GM21786 (cell line): Measurements from ENCODE around the gene ARAP1.

ENCODE experiments used
- ATAC-seq: cut with Tn5 transposase; IDR thresholded peaks from one replicate; pipeline ENCODE4 v1.9.1; 2021; ENCODE audit not compliant: unreplicated experiment

The ARAP1 gene

DNA sequence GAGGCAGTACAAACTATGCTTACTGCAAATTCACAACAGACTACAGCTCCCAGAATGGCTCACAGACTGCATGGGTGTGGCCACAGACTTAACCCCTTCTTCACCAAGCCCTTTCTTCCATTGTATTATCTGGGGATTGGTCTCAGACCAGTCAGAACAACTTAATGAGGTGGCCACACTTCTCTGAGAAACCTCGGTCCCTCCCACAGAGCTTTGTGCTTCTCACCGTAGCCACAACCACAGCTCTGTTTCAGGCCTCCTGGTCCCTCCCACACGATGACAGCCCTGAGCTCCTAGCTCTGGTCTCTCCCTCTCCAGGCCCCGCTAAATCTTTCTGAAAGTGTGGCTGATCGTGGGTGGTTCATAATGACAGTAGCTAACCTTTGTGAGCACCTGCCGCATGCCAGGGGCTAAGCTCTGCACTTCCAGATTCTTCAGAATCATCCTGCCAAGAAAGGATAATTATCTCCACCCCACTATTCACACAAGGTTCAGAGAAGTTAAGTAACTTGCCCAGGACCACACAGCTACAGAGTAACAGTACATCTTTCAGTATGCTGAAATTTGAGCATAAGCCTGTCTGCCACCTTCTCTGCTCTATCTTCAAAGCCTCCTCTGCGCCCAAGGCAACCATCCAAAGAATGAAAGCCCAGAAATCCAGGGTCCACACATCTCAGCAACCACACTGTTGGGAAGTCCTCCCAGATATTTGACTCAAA is 83.4 kb downstream of the ARAP1 start:
- peak; percentile 74 for ATAC-seq

- no peak for ATAC-seq
Observed at GRCh38 chr11:72665911-72666472, 86.2 kb downstream of the ARAP1 start.

DNA sequence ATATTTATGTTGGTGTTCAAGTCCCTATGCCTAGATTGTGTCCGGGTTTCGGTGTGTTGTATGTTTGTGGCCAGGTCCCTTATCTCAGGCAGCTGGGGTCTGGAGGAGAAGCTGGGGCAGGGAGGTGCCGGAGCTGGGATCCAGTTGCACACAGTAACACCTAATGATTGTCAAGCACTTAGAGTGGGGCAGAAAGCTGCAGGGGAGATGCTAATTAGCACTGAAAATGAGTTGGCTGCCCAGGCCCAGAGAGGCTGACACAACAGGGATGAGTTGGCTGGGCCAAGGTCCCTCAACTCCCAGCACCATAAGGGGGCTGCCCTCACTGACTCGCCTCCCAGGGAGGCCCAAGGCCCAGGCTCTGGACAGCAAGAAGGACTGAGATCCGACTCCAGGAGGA is 90.2 kb downstream of the ARAP1 start:
- ATAC-seq, result no peak

GRCh38 chr11:72661486-72661885 is 90.7 kb downstream of the ARAP1 start:
- ATAC-seq, result no peak

DNA sequence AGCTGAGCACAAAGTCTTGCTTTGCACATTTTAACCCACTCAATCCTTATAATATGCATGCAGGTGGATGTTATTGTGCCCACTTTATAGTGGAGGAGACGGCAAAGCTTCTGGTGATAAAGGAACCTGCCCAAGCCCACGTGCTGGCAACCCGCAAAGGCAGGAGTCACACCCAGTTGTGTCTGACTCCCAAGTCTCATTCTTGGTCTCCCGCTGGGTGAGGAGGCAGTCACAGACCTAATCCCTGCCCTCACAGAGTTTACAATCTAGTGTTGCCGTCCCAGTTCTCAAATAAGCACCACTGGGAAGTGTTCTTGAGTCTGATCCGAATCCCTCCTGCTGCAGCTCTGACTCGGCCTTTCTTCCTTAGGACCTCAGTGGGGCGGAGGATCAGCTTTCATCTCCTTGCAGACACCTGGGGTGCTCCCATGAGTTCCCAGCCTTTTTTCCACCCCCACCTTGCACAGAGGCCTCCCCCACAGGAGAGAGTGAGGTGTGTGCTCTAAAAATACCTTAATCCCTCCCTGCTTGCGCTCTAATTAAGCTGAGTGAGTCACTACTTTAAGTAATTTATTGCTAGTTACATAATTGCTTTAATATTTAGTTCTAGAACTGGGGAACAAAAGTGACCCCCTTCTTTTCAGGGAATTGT is 93.1 kb downstream of the ARAP1 start:
- no peak for ATAC-seq

- no peak for ATAC-seq
Observed at GRCh38 chr11:72657411-72658100, 94.7 kb downstream of the ARAP1 start.

- no peak for ATAC-seq
Observed at GRCh38 chr11:72655896-72656464, 96.2 kb downstream of the ARAP1 start.

DNA sequence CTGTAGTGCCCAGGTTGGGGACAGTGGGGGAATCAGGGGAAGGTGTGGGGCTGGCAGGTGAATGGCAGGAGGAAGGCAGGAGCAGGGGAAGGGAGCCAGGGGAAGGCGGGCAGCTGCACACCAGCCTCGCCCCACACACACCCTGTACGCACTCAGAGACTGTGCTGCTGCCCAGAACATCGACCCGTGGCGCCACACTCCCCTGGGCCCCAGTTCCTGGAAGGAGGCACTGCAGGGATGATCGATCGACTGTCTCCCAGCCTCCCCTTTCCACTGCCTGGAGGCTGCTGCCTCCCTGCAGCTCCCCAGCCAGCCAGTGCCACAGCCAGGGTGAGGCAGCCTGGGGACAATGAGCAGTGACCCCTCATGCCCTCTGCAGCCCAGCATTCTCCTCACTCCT is 97.2 kb downstream of the ARAP1 start:
- no peak for ATAC-seq

DNA sequence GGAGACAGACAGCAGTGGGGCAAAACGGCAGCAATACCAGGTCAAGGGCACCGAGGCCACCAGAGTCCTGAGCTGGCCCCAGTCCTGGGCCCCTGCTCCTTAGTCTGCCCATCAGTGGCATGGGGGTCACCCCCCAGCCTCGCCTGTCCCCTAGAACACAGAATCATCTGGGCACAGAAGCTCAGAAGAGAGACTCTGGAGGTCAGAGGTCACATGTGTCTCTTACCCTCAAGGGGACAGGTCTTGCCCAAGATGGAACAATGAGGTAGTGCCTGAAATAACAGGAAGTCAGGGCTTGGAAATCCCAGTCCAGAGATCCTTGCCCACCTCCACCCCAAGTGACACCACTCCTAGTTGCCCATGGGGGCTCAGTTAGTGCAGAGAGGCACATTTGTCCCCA is 98.6 kb downstream of the ARAP1 start:
- ATAC-seq, result no peak

DNA sequence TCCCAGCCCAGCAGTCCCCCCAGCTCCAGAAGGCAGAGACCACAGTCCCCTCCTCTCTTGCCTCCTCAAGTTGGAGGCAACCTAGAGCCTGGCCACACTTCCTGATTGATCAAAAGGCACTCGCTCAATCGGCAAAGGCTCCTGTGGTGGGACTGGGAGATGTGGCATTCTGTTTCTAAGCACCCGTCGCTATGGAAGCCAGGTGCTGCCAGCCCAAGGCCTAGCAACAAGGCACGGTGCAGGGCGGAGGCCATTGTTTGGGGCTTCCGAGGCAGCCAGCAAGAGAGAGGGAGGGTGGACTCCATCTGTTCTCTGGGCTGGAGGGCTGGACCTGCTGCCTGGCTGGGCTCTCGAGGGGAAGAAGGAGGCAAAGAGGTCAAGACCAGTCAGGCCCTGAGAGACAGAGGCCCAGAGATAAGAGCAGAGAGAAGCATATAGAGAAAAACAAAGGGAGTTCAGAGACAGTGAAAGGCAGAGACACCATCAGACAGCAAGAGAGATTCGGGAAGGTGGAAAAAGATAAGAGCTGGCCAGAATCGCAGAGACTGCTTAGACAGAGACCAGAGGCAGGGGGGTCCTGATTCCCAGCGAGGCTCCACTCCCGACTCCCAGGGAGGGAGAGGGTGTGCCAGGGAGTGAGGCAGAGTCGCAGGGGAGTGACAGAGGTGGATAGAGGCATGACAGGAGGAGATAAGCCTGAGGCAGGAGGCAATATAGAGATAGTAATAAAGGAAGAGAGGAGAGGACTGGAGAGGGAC is 99.2 kb downstream of the ARAP1 start:
- ATAC-seq, result no peak

- ATAC-seq, result no peak
Observed at GRCh38 chr11:72652133-72652532, 100.1 kb downstream of the ARAP1 start.

DNA sequence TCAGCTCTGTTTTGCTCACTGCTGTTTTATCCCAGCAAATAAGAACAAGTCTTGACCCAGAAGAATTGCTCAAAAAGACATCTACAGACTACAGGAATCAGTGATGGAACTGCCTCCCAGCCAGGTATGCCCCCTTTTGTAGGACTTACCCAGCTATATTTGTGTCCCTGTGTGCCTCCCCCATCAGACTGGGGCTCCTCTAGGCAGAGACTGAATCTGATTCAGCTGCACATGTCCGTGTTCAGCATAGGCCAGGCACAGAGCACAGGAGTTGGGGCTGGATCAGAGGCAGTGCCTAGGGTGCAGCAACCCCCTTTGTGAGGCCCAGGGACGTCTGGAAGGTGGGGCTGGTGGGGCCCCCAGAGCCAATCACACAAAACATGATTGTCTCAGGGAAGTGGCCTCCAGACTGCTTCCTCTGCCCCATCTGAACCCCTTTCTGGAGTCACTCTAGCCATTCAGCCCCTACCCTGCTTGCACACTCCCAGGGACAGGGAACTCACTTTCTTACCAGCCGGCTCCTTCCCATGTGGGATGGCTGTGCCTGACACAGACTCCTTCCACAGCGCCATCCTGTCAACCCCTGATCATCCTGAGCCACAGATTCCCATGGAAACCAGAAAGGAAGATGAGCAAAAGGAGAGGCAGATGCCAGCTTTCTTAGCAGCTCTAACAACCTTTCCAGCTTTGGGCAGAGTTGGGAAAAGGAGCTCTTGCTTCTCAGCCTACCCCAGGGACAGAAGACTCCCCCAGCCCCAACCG is 102.8 kb downstream of the ARAP1 start:
- no peak for ATAC-seq

- ATAC-seq, result no peak
Observed at GRCh38 chr11:72648384-72649136, 103.6 kb downstream of the ARAP1 start.

GRCh38 chr11:72647882-72648281 is 104.3 kb downstream of the ARAP1 start:
- no peak for ATAC-seq

GRCh38 chr11:72646472-72646871 is 105.7 kb downstream of the ARAP1 start:
- ATAC-seq, result no peak

DNA sequence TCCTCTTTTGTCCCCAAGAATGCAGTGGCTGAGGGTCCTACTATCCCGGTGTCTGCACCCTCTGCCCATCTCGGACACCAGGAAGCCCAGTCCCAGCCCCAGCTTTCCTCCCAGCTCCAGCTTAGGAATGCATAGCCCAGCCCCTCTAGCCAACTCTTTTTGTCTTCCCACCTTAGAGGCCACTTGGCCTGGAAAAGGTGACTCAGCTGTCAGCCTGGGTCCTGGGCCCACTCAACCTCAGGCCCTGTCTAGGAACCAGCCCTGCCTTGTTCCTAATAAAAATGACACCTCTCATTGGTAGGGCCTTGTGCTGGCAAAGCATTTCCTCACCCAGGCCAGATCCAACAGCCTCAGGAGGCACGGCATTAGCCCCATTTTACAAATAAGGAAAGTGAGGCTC is 106.2 kb downstream of the ARAP1 start:
- no peak for ATAC-seq

DNA sequence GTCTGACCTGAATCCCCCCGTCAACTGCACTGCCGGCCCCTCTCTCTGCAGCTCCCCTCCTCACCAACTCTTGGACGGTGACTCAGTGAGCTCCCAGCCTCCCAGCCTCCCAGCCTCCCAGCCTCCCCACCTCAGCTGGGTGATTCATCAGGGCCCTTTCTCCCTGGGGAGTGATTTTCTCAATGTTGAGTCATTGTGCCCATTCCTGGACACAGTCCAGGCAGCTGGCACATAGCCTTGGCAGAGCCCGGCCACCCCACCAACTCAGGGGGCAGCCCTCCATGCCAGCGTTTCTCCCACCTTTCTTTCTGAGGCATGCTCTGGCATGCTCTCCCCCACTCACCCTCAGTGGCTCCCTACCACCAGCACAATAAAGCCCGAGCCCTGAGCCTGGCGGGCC is 108.7 kb downstream of the ARAP1 start:
- no peak for ATAC-seq

- ATAC-seq, result peak; percentile 66
Observed at GRCh38 chr11:72642884-72643522, 109.2 kb downstream of the ARAP1 start.
